GM21786 (cell line): ENCODE data around the gene CTSL.
"Not testable (repeated sequence)": the region's sequence is repeated elsewhere in the genome, so short reads cannot be mapped to it uniquely, and the experiment has no call there.

Experiments
- ATAC-seq: cut with Tn5 transposase; IDR thresholded peaks from one replicate; pipeline ENCODE4 v1.9.1; 2021; ENCODE audit not compliant: unreplicated experiment

CTSL gene

DNA sequence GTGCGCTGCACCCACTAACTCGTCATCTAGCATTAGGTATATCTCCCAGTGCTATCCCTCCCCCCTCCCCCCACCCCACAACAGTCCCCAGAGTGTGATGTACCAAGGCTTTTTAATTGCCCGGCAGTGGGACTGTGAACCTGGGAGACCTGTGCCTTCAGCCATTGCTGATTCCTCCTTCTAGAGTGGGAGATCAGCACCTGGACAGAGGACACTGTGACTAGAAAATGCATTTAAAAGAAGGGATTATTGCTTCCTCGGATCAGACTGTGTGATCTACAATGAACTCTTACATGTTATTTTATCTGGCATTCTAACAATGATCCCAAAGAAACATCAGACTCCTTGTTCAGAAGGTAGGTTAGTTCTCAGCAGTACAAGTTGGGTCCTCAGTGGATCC lies 25.9 kb downstream of the CTSL start:
- no peak for ATAC-seq

DNA sequence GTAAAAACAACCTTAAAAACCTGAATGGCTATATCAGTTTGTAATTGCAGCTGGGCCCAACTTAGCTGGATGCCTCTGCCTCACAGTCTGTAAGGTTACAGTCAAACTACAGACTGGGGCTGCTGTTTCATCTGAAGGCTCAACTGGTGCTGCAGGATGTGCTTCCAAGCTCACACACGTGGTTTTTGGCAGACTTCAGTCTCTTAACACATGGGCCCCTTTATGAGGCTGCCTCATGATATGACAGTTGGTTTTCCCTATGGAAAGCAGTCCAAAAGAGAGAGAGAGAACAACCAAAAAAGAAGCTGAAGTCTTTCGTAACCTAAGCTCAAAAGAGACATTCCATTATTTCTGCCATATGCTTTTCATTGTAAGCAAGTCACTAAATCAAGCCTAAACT lies 27.4 kb downstream of the CTSL start:
- ATAC-seq = no peak

DNA sequence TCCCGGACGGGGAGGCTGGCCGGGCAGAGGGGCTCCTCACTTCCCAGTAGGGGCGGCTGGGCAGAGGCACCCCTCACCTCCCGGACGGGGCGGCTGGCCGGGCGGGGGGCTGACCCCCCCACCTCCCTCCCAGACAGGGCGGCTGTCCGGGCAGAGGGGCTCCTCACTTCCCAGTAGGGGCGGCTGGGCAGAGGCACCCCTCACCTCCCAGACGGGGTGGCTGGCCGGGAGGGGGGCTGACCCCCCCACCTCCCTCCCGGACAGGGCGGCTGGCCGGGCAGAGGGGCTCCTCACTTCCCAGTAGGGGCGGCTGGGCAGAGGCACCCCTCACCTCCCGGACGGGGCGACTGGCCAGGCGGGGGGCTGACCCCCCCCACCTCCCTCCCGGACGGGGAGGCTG lies 32.4 kb downstream of the CTSL start:
- not testable (repeated sequence) for ATAC-seq

DNA sequence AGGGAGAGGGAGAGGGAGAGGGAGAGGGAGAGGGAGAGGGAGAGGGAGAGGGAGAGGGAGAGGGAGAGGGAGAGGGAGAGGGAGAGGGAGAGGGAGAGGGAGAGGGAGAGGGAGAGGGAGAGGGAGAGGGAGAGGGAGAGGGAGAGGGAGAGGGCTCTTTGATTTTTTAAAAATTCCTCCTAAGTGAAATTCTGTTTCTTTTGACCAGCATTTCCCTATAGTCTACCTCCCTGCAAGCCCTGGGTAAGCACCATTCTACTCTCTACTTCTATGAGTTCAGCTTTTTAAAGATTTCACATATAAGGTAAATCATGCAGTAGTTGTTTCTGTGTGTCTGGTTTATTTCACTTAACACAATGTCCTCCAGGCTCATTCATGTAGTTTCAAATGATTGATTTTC lies 34.1 kb downstream of the CTSL start:
- not testable (repeated sequence) for ATAC-seq

DNA sequence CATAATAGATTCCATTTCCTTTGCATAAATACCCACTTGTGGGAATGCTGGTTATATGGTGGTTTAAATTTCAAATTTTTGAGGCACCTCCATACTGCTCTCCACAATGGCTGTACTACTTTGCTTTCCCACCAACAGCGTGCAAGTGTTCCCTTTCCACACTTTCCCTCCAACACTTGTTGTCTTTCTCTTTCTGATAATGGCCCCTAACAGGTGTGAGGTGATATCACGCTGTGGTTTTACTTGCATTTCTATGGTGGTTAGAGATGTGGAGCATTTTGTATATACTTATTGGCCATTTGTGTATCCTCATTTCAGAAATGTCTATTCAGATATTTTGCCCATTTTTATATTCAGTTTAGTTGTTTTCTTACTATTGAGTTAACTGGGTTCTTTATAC lies 34.6 kb downstream of the CTSL start:
- ATAC-seq = no peak

DNA sequence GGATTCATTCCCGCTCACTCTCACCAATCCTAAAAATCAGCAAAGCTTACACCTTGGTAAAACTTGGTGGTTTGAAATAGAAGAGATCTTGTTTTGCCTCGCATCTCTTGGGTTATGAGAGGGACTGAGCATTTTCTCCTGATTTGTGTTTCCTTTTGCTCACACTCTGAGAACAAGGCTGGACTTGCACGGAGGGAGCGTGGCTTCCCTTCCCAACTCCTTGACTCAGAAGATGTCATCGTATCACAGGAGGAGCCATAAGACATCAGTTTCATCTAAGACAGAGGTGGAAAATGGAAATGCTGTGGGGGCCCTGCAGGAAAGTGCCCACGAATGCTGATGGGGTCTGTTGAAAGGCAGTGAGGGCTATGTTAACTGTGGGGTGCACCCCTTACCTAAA lies 37.4 kb downstream of the CTSL start:
- ATAC-seq = no peak

DNA sequence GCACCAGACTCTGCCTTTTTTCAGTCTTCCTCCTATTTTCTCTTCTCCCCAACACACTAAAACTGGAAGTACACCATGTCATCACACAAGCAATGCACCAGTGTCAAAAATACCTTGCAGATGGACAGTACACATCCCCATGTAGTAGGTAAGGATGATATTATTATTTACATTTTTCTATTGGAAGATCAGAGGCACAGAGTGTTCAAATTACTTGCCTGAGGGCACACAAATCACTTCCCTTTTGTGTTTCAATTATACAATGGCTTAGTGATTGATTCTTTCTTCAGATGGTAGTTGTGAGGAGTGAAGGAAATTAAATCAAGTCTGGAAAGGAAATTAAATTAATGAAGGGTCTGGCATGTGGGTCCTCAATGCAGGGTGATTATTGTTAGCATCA lies 39.6 kb downstream of the CTSL start:
- no peak for ATAC-seq

DNA sequence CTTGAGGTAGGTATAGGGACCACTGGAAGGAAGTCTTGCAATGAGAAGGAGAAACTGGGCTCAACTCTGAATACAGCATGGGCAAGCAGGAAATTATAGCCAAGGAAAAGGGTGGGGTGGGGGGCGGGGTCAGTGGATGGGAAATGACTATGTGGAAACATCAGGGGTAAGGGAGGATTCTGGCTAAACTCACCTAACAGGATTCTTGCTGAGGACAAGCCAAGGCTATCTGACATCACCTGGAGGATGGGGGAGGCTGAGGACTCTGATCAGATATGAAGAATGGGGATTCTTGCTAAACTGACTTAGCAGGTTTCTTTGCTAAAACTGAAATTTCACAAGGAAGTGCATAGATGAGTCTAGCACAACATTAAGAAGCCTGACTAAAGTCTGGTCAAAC lies 40.8 kb downstream of the CTSL start:
- no peak for ATAC-seq

DNA sequence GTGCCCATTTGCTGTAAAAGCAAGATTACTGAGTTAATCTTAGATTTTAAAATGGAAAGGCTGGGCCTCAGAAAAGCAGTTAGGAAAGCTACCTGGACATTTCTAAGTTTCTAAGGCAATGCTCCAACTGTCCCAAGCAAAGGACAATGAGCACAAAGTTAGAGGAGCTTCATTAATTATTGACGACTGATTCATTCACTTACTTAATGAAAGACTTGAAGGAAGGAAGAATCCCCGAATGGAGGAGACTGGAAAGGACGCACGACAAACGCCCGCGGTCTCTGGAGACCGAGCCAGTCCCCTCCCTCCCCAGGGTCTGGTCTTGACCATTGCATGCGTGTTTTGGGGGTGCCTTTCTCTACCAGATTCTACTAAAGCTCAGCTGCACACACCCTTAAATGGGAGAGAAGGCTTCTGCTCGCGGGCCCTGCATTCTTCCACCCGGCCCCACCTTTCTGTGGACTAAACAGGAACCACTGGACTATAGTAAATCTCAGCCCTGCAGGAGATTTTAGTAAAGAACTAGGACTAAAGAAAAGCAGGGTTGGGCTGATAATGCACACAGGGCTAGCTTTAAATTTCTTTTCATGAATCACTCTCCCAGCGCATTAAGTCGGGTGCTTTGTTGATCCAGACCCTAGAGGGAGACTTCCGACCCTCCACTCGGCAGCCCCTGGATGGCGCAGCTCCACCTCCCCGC lies 44.8 kb downstream of the CTSL start:
- no peak for ATAC-seq

DNA sequence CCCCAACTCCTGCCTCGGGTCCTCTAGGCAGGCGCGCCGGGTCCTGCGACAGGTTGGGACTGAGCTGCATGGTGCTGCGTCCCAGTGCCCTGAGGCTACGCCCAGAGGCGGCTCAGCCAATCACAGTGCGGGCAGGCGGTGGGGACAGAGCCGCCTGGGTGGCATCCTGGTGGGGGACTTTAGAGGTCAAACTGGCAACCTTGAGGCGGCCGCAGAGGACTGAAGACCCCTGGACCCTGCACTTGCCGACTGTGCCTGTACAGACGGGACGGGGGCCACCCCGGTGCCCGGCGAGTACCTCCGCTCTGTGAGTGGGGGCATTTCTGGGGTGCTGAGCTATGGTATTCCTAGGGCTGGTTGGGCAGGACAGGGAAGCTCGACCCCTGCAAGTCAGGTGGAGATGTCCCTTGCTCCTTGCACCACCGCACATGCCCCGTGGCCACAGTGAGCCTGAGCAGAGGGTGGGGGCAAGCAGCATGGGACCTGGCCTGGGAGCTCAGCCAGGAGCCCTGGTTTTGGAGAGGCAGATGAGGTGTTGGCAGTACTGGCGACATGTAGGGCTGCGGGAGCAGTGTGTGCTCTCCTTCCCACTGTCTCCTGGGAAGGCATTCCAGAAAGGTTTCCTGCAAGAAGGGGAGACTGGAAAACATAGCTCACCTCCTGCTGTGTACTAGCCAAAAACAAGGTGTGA lies 45.5 kb downstream of the CTSL start:
- no peak for ATAC-seq

DNA sequence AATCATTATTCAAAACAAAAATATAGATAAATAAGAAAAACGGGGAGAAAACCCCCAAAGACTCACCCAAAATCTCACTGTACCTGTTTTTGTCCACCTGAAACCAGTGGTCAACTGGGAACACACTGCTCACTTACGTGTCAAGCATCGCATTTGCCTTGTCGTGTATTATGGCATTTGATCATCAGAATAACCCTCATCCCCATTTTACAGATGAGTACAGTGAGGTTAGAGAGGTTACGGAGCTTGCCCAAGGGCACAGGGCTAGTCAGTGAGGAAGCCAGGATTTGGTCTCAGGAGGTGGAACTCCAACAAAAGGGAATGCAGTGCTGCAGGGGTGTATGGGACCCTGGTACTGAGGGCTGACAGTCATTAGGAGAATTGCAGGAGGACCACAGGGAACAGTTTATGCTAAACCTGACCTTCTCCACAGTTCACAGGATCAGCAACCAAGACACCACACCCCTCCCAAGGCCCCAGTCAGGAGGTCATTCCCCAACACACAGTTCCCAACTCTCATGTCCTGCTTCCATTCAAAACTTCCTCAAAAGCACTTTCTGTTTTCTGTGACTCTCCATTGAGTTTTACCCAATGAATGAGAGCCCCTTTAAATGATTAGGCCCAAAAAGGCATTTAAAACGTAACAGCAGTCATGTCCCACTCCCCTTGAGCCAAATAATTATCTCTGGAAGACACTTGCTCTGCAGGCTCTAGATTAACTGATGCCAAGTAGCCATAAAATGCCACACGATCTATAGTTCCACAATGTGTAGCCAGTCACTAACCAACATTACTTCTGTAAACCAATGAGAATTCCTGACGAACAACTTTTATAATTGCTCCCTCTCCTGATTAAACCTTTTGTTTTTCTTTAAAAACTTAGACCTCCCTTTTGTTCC lies 50.8 kb downstream of the CTSL start:
- ATAC-seq = no peak

DNA sequence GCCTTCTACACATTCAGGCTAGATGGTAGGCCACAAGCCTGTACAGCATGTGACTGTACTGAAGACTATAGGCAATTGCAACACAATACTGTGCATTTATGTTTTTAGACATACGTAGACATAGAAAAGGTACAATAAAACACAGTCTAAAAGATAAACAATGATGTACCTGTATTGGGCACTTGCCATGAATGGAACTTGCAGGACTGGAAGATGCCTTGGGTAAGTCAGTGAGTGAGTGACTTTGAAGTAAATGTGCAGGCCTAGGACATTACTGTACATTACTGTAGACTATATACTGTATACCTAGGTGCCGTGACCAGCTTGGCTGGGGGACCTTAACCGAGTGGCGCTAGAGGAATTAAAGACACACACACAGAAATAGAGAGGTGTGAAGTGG lies 53.1 kb downstream of the CTSL start:
- ATAC-seq = no peak
